K562 (cell line): Measurements from ENCODE around the gene R3HDM2. TPM values are rescaled to one million over a fixed set of nuclear protein-coding genes. Genes with fewer than 3 reads are reported as not detected.
A peak's percentile ranks its signal among the peaks of the same experiment; 100 is the strongest.

Experiments
- ATAC-seq: fragments of 200-7000 bp; cut with Tn5 transposase; 3 replicates; pipeline ENCODE4 v1.9.1; 2020; ENCODE audit warnings: moderate library complexity
- BruUV-seq: library from RNA; stranded (reverse); fragments of 400-500 nt; replicated peaks from 2 replicates; lab custom pipeline; 2021; lab: Mats Ljungman, UMichigan
- CTCF ChIA-PET: fragments of 300-600 bp; formaldehyde crosslinking; extraction: SDS; loops from one replicate; lab custom pipeline; 2021; ENCODE audit warnings: low intra/inter-chr PET ratio; lab: Yijun Ruan, JAX
- POLR2A ChIA-PET: fragments of 300-600, 350-650 bp; sonication (Branson Sonifier 250); formaldehyde crosslinking; extraction: SDS; loops from one replicate; lab custom pipeline; 2021; ENCODE audit warnings: antibody characterized with exemption, inconsistent platforms; lab: Yijun Ruan, JAX
- DNase-seq, 4 experiments: peaks; one replicate each; pipeline versions ENCODE4 v3.0.0 to v3.0.0-alpha.2; 2011 to 2018; ENCODE audit warnings: low spot score in 3 of 4, mixed read lengths in 3 of 4; ENCODE audit errors: extremely low read depth in 1 of 4
- FAIRE-seq: peaks from 2 replicates; lab custom pipeline; 2011; peaks lifted over from hg19 to GRCh38; lab: Jason Lieb, UNC
- H2AFZ ChIP-seq: 2 replicates; pipeline ENCODE4 v1.6.0; 2011; ENCODE audit warnings: low read depth, low read length, control low read depth, inconsistent platforms
- H3K27ac ChIP-seq: fragments of 200-600 bp; 3 replicates; pipeline ENCODE4 v1.8.0; 2011; ENCODE audit warnings: low read depth, mild to moderate bottlenecking, control low read depth, inconsistent platforms, low read length, moderate library complexity, mixed read lengths; ENCODE audit errors: extremely low read depth
- H3K27me3 ChIP-seq, 2 experiments: fragments of 300-600 bp in 1 of 2; 2 replicates in 1 of 2; 3 replicates in 1 of 2; pipeline versions ENCODE4 v1.6.0 to v1.8.0; 2011; ENCODE audit warnings: inconsistent platforms in 2 of 2, low read length in 2 of 2, mild to moderate bottlenecking in 1 of 2, mixed read lengths in 1 of 2, moderate library complexity in 1 of 2; ENCODE audit not compliant: control insufficient read depth in 2 of 2, insufficient read depth in 2 of 2
- H3K36me3 ChIP-seq: fragments of 300-600 bp; 3 replicates; pipeline ENCODE4 v1.8.0; 2011; ENCODE audit warnings: mild to moderate bottlenecking, low read length, inconsistent platforms; ENCODE audit not compliant: control insufficient read depth, insufficient read depth
- H3K4me1 ChIP-seq, 2 experiments: fragments of 200-600 bp in 1 of 2; replicated peaks in 1 of 2; 2 replicates in 1 of 2; 3 replicates in 1 of 2; pipeline versions ENCODE4 v1.5.1 to v1.8.0; 2011; ENCODE audit warnings: inconsistent platforms in 2 of 2, low read length in 2 of 2, mild to moderate bottlenecking in 1 of 2, mixed read lengths in 1 of 2, moderate library complexity in 1 of 2; ENCODE audit not compliant: control insufficient read depth in 2 of 2, insufficient read depth in 2 of 2
- H3K4me2 ChIP-seq: 2 replicates; pipeline ENCODE4 v1.6.1; 2011; ENCODE audit warnings: low read length, control low read depth, inconsistent platforms, mixed read lengths; ENCODE audit not compliant: insufficient read depth
- H3K4me3 ChIP-seq: fragments of 200-600 bp; sonication (generic), shearing (Covaris generic); 2 replicates; pipeline ENCODE4 v1.5.1; 2016; ENCODE audit warnings: control low read depth, inconsistent platforms
- H3K79me2 ChIP-seq: fragments of 200-600 bp; 3 replicates; pipeline ENCODE4 v1.8.0; 2011; ENCODE audit warnings: low read length, inconsistent platforms; ENCODE audit not compliant: control insufficient read depth, insufficient read depth
- H3K9ac ChIP-seq, 2 experiments: 2 replicates each; pipeline versions ENCODE4 v1.6.0 to v1.6.1; 2011; ENCODE audit warnings: low read depth in 2 of 2, low read length in 2 of 2, control low read depth in 1 of 2, inconsistent platforms in 1 of 2, mild to moderate bottlenecking in 1 of 2, mixed read lengths in 1 of 2; ENCODE audit not compliant: insufficient read depth in 1 of 2
- H3K9me1 ChIP-seq: one replicate; pipeline ENCODE4 v1.6.0; 2011; ENCODE audit warnings: inconsistent platforms, mild to moderate bottlenecking, low read length, moderate library complexity; ENCODE audit not compliant: control insufficient read depth, insufficient read depth
- H3K9me3 ChIP-seq: replicated peaks from 2 replicates; pipeline ENCODE4 v1.5.1; 2011; ENCODE audit warnings: low read depth, low read length, inconsistent platforms; ENCODE audit not compliant: control insufficient read depth, insufficient read depth
- H4K20me1 ChIP-seq: replicated peaks from 2 replicates; pipeline ENCODE4 v1.6.1; 2011; ENCODE audit warnings: low read length, inconsistent platforms, mixed read lengths; ENCODE audit not compliant: control insufficient read depth, insufficient read depth
- ASH1L ChIP-seq: fragments of 450-650 bp; IDR thresholded peaks from 2 replicates; pipeline ENCODE4 v1.6.1; 2018; ENCODE audit warnings: borderline replicate concordance, mild to moderate bottlenecking, low read depth; ENCODE audit not compliant: partially characterized antibody
- CREB1 ChIP-seq, 2 experiments: sonication (generic) in 1 of 2; formaldehyde crosslinking in 1 of 2; IDR thresholded peaks; 2 replicates each; pipeline versions ENCODE4 v1.6.1 to v1.8.0; 2012 to 2022; ENCODE audit warnings: inconsistent platforms in 1 of 2, mild to moderate bottlenecking in 1 of 2, missing genetic modification reagents in 1 of 2, moderate library complexity in 1 of 2
- CREB5 ChIP-seq: fragments of 250-450 bp; sonication (Bioruptor Pico); IDR thresholded peaks from 2 replicates; pipeline ENCODE4 v1.5.0; 2020; ENCODE audit warnings: mild to moderate bottlenecking
- CSDE1 ChIP-seq, 2 experiments: fragments of 450-650 bp; IDR thresholded peaks; 2 replicates each; pipeline ENCODE4 v1.6.1; 2016; ENCODE audit warnings: mild to moderate bottlenecking in 1 of 2
- ETS2 ChIP-seq: IDR thresholded peaks from 2 replicates; pipeline ENCODE4 v1.6.1; 2016; ENCODE audit warnings: borderline replicate concordance, missing genetic modification characterization, mild to moderate bottlenecking, moderate library complexity, missing compliant biosample characterization; ENCODE audit not compliant: poor library complexity, severe bottlenecking
- IFI16 ChIP-seq: fragments of 250-450 bp; sonication (Bioruptor Pico); IDR thresholded peaks from 2 replicates; pipeline ENCODE4 v2.1.2; 2022; ENCODE audit warnings: mild to moderate bottlenecking, inconsistent platforms
- KLF10 ChIP-seq: fragments of 250-450 bp; sonication (Bioruptor Pico); IDR thresholded peaks from 2 replicates; pipeline ENCODE4 v1.6.1; 2021; ENCODE audit warnings: matching md5 sums
- MEIS2 ChIP-seq: fragments of 450-650 bp; IDR thresholded peaks from 2 replicates; pipeline ENCODE4 v1.6.1; 2014; ENCODE audit warnings: mild to moderate bottlenecking; ENCODE audit not compliant: partially characterized antibody
- PHB2 ChIP-seq: fragments of 450-650 bp; IDR thresholded peaks from 2 replicates; pipeline ENCODE4 v1.6.1; 2017; ENCODE audit warnings: low read depth
- POLR2G ChIP-seq: fragments of 200-400 bp; formaldehyde crosslinking; IDR thresholded peaks from 2 replicates; pipeline ENCODE4 v1.6.1; 2017; ENCODE audit warnings: low read depth, mild to moderate bottlenecking, antibody characterized with exemption, low read length, moderate library complexity
- ZBTB1 ChIP-seq: sonication (generic); formaldehyde crosslinking; IDR thresholded peaks from 2 replicates; pipeline ENCODE4 v1.8.1; 2023; ENCODE audit warnings: missing genetic modification reagents, low read depth, mild to moderate bottlenecking, borderline replicate concordance
- ZNF740 ChIP-seq, 3 experiments: fragments of 200-800 bp in 1 of 3; sonication (Bioruptor generic) in 1 of 3; sonication (generic) in 1 of 3; formaldehyde crosslinking in 1 of 3; IDR thresholded peaks; 2 replicates each; pipeline versions ENCODE4 v1.6.1 to v1.8.0; 2016 to 2022; ENCODE audit warnings: mild to moderate bottlenecking in 2 of 3, missing compliant biosample characterization in 2 of 3, missing genetic modification characterization in 2 of 3, missing genetic modification reagents in 1 of 3
- WGBS: fragments of 100-300 bp; shearing (Covaris generic); methylation state at CpG from one replicate; pipeline ENCODE4 v1.1.6; 2016; ENCODE audit warnings: low coverage, mixed read lengths; ENCODE audit not compliant: insufficient coverage; ENCODE audit errors: missing lambda C conversion rate; 5-methylcytosine and 5-hydroxymethylcytosine counted together
- in situ Hi-C: fragments of 300-500 bp; cut with MboI; formaldehyde crosslinking; loops from 4 replicates; pipeline ENCODE4 v1.15.0; 2018; ENCODE audit warnings: inconsistent platforms, mixed read lengths
- intact Hi-C: fragments of 100-400 bp; cut with micrococcal nuclease; formaldehyde crosslinking; loops from 2 replicates; pipeline ENCODE4 v1.14.2; 2022
- polyA plus RNA-seq, 8 experiments: library from polyadenylated mRNA; depleted of rRNA in 4 of 8; stranded (reverse) in 5 of 8; unstranded in 3 of 8; fragments of >200 nt; fragmentation: Nextera tagmentation in 2 of 8; fragmentation: Illumina TruSeq in 1 of 8; extraction: Ambion mirVana in 2 of 8; extraction: Trizol in 1 of 8; gene quantifications; 2 replicates each; pipeline versions ENCODE4 v1.2.1 to v1.2.3, GENCODE V29; 2011 to 2014; ENCODE audit warnings: inconsistent platforms in 1 of 8, missing spikeins in 1 of 8
- total RNA-seq, 7 experiments: library from RNA; depleted of rRNA in 6 of 7; stranded (reverse); fragments of >200 nt in 6 of 7; fragmentation: Illumina TruSeq in 2 of 7; extraction: Trizol in 2 of 7; gene quantifications; 2 replicates each; pipeline versions ENCODE4 v1.2.1 to v1.2.3, GENCODE V29; 2011 to 2021; ENCODE audit warnings: low replicate concordance in 1 of 7
- TF ChIP-seq, protein P1 (sequence below): sonication (generic); formaldehyde crosslinking; IDR thresholded peaks from 2 replicates; pipeline ENCODE4 v1.9.0; 2022; ENCODE audit warnings: mild to moderate bottlenecking, missing genetic modification reagents
- TF ChIP-seq, protein P2 (sequence below): sonication (generic); formaldehyde crosslinking; IDR thresholded peaks from 2 replicates; pipeline ENCODE4 v1.5.0; 2020; ENCODE audit warnings: missing genetic modification reagents

The R3HDM2 gene
- total and polyA plus RNA-seq, 9 of the 15 experiments (the other 6 are each of a cell fraction or from before 2014, with no cell fraction given), result 3.3 to 18.8 (median 9.0) TPM

GRCh38 chr12:57241402-57242310 is 189.2 kb downstream of the R3HDM2 start:
- in situ Hi-C loops, result loop anchor here (5.0 kb wide), 1 partner anchor 34 kb away; no protein-coding TSS in a partner anchor
- ATAC-seq (no peak), FAIRE-seq (no peak), DNase-seq (no peak)
- H3K4me1 ChIP-seq, result peaks cover 43 to 74% of the 10 kb centered on the region in 2 experiments
- BruUV-seq, result no TSS peak
- H3K9me1 ChIP-seq, result no peaks in the 10 kb centered on the region
- H3K4me2 ChIP-seq, result no peak overlapping the region
- no peaks in the 10 kb centered on the region for H3K9me3 ChIP-seq
- H2AFZ ChIP-seq, result no peak overlapping the region
- H3K4me3 ChIP-seq, result no peak overlapping the region
- peaks cover 8% of the 10 kb centered on the region for H4K20me1 ChIP-seq
- TF ChIP-seq ZBTB1 (0 out of 2 replicates have a peak, but pooled peaks have one; percentile 14), POLR2G (peak; percentile 37; the same call in 1 of the 2 replicates), PHB2 (no peak), CREB5 (no peak), MEIS2 (peak; percentile 9), ZNF740 (CRISPR knock-in tag; IDR thresholded peaks at IDR 0.05) (0 out of 2 replicates have a peak, but pooled peaks have one; percentile 17), ZNF740 (tag; IDR thresholded peaks at IDR 0.05) (no peak), ETS2 (tag) (peak; percentile 37), KLF10 (CRISPR knock-in tag) (no peak), ASH1L (no peak), CREB1 (IDR thresholded peaks at IDR 0.05) (no peak), CREB1 (CRISPR knock-in tag; IDR thresholded peaks at IDR 0.05) (0 out of 2 replicates have a peak, but pooled peaks have one; percentile 13), CSDE1 (IDR thresholded peaks at IDR 0.05) (no peak), IFI16 (CRISPR knock-in tag) (no peak)
- TF ChIP-seq, protein P1, sequence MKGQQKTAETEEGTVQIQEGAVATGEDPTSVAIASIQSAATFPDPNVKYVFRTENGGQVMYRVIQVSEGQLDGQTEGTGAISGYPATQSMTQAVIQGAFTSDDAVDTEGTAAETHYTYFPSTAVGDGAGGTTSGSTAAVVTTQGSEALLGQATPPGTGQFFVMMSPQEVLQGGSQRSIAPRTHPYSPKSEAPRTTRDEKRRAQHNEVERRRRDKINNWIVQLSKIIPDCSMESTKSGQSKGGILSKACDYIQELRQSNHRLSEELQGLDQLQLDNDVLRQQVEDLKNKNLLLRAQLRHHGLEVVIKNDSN (CRISPR knock-in tag), result peak; percentile 61
- TF ChIP-seq, protein P2, sequence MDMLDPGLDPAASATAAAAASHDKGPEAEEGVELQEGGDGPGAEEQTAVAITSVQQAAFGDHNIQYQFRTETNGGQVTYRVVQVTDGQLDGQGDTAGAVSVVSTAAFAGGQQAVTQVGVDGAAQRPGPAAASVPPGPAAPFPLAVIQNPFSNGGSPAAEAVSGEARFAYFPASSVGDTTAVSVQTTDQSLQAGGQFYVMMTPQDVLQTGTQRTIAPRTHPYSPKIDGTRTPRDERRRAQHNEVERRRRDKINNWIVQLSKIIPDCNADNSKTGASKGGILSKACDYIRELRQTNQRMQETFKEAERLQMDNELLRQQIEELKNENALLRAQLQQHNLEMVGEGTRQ, result peak; percentile 27; the same call in 1 of the 2 replicates
- ChIA-PET POLR2A (interaction anchor here (0.6 to 4.7 kb wide), 6 partner anchors 8 to 45 kb away, joined by 3 to 33 read pairs (median 4); partner anchors contain the start of gene SHMT2), CTCF (interaction anchor here (0.7 to 6.6 kb wide), 3 partner anchors 28 to 358 kb away, joined by 3 to 186 read pairs (median 80); partner anchors contain the start of gene NXPH4)
- no peaks in the 10 kb centered on the region for H3K79me2 ChIP-seq
- no peak overlapping the region for H3K27ac ChIP-seq
- H3K9ac ChIP-seq, result no peak overlapping the region
- intact Hi-C loops, result loop anchor here (5.0 to 10.0 kb wide), 3 partner anchors 44 to 164 kb away; partner anchors contain the start of genes LRP1 and NEMP1
- H3K27me3 ChIP-seq, result peaks cover 2 to 23% of the 10 kb centered on the region in 2 experiments; a peak in 3 of 5 replicates
- H3K36me3 ChIP-seq, result no peaks in the 10 kb centered on the region
- 25% methylated on average over 47 of the region's 48 CpGs for WGBS
